Measurements from ENCODE around the gene CLINT1. TPM values are rescaled to one million over a fixed set of nuclear protein-coding genes. Genes with fewer than 3 reads are reported as not detected.
"Not testable (repeated sequence)": the region's sequence is repeated elsewhere in the genome, so short reads cannot be mapped to it uniquely, and the experiment has no call there.

Gene CLINT1
- total RNA-seq, 3 donors from 2014 or later = 86.5 to 157 (median 89.5) TPM

- Histone ChIP-seq H3K4me3 (no peak overlapping the region), H3K9me3 (no peaks in the 10 kb centered on the region), H3K4me1 (peaks cover 0 to 5% of the 10 kb centered on the region in 2 donors), H3K36me3 (no peaks in the 10 kb centered on the region), H3K27ac (no peak overlapping the region), H3K27me3 (no peaks in the 10 kb centered on the region)
- TF ChIP-seq POLR2A (IDR thresholded peaks at IDR 0.05) = no peak
- peak; percentile 27 to 61 (median 39) for TF ChIP-seq CTCF (IDR thresholded peaks at IDR 0.05)
- TF ChIP-seq POLR2AphosphoS5 (IDR thresholded peaks at IDR 0.05) = no peak
- intact Hi-C loops (cut with DNase I; ENCODE audit: low total_unique reads) = loop anchor here (5.0 kb wide), 1 partner anchor 513 kb away; no protein-coding TSS in a partner anchor
- DNase-seq (ENCODE audit: low spot score in 2 of 2) = no peak
Observed at GRCh38 chr5:157855404-157855994, 3.4 kb downstream of the CLINT1 start.

GRCh38 chr5:157853365-157853764 lies 5.6 kb downstream of the CLINT1 start:
- H3K4me1 ChIP-seq; H3K27me3 ChIP-seq; H3K4me3 ChIP-seq; intact Hi-C loops (cut with DNase I; ENCODE audit: low total_unique reads); H3K27ac ChIP-seq; H3K36me3 ChIP-seq; DNase-seq (ENCODE audit: low spot score in 2 of 2); H3K9me3 ChIP-seq: not testable (repeated sequence)

- no peak overlapping the region for H3K4me3 ChIP-seq
Observed at GRCh38 chr5:157845914-157846598, 12.9 kb downstream of the CLINT1 start.

GRCh38 chr5:157842787-157843186 lies 16.2 kb downstream of the CLINT1 start:
- no peak overlapping the region for H3K27ac ChIP-seq
- no peaks in the 10 kb centered on the region for H3K9me3 ChIP-seq
- no peaks in the 10 kb centered on the region for H3K4me1 ChIP-seq
- TF ChIP-seq POLR2A (IDR thresholded peaks at IDR 0.05) (no peak), POLR2AphosphoS5 (IDR thresholded peaks at IDR 0.05) (no peak), CTCF (IDR thresholded peaks at IDR 0.05) (no peak)
- no peaks in the 10 kb centered on the region for H3K27me3 ChIP-seq
- intact Hi-C loops (cut with DNase I; ENCODE audit: low total_unique reads) = no loop called here
- no peaks in the 10 kb centered on the region for H3K36me3 ChIP-seq
- no peak for DNase-seq (ENCODE audit: low spot score in 2 of 2)
- H3K4me3 ChIP-seq = no peak overlapping the region

More at GRCh38 chr5:157845914-157846598, 12.9 kb downstream of the CLINT1 start:
- intact Hi-C loops (cut with DNase I; ENCODE audit: low total_unique reads) = no loop called here
- Histone ChIP-seq H3K27me3 (no peaks in the 10 kb centered on the region), H3K36me3 (no peaks in the 10 kb centered on the region), H3K27ac (no peak overlapping the region), H3K4me1 (no peaks in the 10 kb centered on the region), H3K9me3 (no peaks in the 10 kb centered on the region)
- TF ChIP-seq CTCF (IDR thresholded peaks at IDR 0.05) (no peak), POLR2AphosphoS5 (IDR thresholded peaks at IDR 0.05) (no peak)
- no peak for DNase-seq (ENCODE audit: low spot score in 2 of 2)

- DNase-seq (ENCODE audit: low spot score in 2 of 2) = no peak
- H3K4me3 ChIP-seq = no peak overlapping the region
- no peaks in the 10 kb centered on the region for H3K9me3 ChIP-seq
- no peaks in the 10 kb centered on the region for H3K27me3 ChIP-seq
- no peak for TF ChIP-seq POLR2A (IDR thresholded peaks at IDR 0.05)
- TF ChIP-seq CTCF (IDR thresholded peaks at IDR 0.05) = no peak
- no peak for TF ChIP-seq POLR2AphosphoS5 (IDR thresholded peaks at IDR 0.05)
- no peak overlapping the region for H3K27ac ChIP-seq
- intact Hi-C loops (cut with DNase I; ENCODE audit: low total_unique reads) = no loop called here
- H3K36me3 ChIP-seq = no peaks in the 10 kb centered on the region
- H3K4me1 ChIP-seq = no peaks in the 10 kb centered on the region
Observed at GRCh38 chr5:157842185-157842584, 16.8 kb downstream of the CLINT1 start.

All from breast epithelium (tissue), 4 donors.